ENCODE data around the gene NME7. TPM values are rescaled to one million over a fixed set of nuclear protein-coding genes. Genes with fewer than 3 reads are reported as not detected.

The NME7 gene
- polyA plus RNA-seq, 1 of the 3 experiments (the other 2 are of a cell fraction), result 13.7 TPM

GRCh38 chr1:169266133-169266532 is 101.5 kb downstream of the NME7 start (continued):
- no peak for TF ChIP-seq RFX5 (IDR thresholded peaks at IDR 0.05; ENCODE audit: low read length)

- Histone ChIP-seq H3K4me1 (ENCODE audit: control insufficient read depth in 1 of 2, insufficient read depth in 2 of 2, low read depth in 1 of 2, low read length in 1 of 2) (no peaks in the 10 kb centered on the region), H4K20me1 (ENCODE audit: insufficient read depth) (no peaks in the 10 kb centered on the region), H2AFZ (ENCODE audit: low read depth) (no peak overlapping the region), H3K27me3 (ENCODE audit: insufficient read depth) (no peaks in the 10 kb centered on the region), H3K4me3 (ENCODE audit: low read depth in 2 of 2, low read length in 1 of 2) (no peak overlapping the region), H3K9me3 (no peaks in the 10 kb centered on the region), H3F3A (replicated peaks; ENCODE audit: insufficient read depth) (no peaks in the 10 kb centered on the region), H3K79me2 (ENCODE audit: insufficient read depth) (no peaks in the 10 kb centered on the region), H3K9me2 (no peaks in the 10 kb centered on the region), H3K27ac (ENCODE audit: low read depth in 2 of 2, low read length in 1 of 2) (no peak overlapping the region), H3K4me2 (no peak overlapping the region), H3K9ac (no peak overlapping the region), H3K36me3 (replicated peaks in 1 of 2; ENCODE audit: control insufficient read depth in 1 of 2, insufficient read depth in 2 of 2, low read length in 1 of 2) (peaks cover 4 to 10% of the 10 kb centered on the region in 2 experiments)
- ChIA-PET POLR2A (no interaction called here), CTCF (no interaction called here)
- TF ChIP-seq MAX (IDR thresholded peaks at IDR 0.05; ENCODE audit: low read depth), result no peak
- no peak for TF ChIP-seq RXRA (IDR thresholded peaks at IDR 0.05; ENCODE audit: borderline replicate concordance, low read depth)
- TF ChIP-seq USF1 (IDR thresholded peaks at IDR 0.05; ENCODE audit: borderline replicate concordance, low read depth), result no peak
- TF ChIP-seq RFX5 (IDR thresholded peaks at IDR 0.05; ENCODE audit: low read length), result no peak
- TF ChIP-seq TCF12 (IDR thresholded peaks at IDR 0.05), result no peak
- no peak for TF ChIP-seq TEAD4 (IDR thresholded peaks at IDR 0.05; ENCODE audit: borderline replicate concordance, insufficient read depth)
- no peak for TF ChIP-seq ELF1 (IDR thresholded peaks at IDR 0.05)
- no peak for TF ChIP-seq IRF3 (IDR thresholded peaks at IDR 0.05; ENCODE audit: low read depth, low read length)
- TF ChIP-seq FOXJ3 (CRISPR knock-in tag; IDR thresholded peaks at IDR 0.05), result no peak
- no peak for TF ChIP-seq SMC3 (IDR thresholded peaks at IDR 0.05; ENCODE audit: low read depth, low read length)
- TF ChIP-seq MXI1 (IDR thresholded peaks at IDR 0.05; ENCODE audit: low read depth, low read length), result no peak
- no peak for TF ChIP-seq RAD21 (IDR thresholded peaks at IDR 0.05; ENCODE audit: low read length)
- TF ChIP-seq PBX3 (IDR thresholded peaks at IDR 0.05), result no peak
- no peak for DNase-seq
These were observed 104.5 kb downstream of the NME7 start for GRCh38 chr1:169263059-169263458.

GRCh38 chr1:169261884-169262283 is 105.7 kb downstream of the NME7 start:
- H3K36me3 ChIP-seq (replicated peaks in 1 of 2; ENCODE audit: control insufficient read depth in 1 of 2, insufficient read depth in 2 of 2, low read length in 1 of 2), result peaks cover 4 to 14% of the 10 kb centered on the region in 2 experiments
- no peak for DNase-seq
- no peaks in the 10 kb centered on the region for H3K79me2 ChIP-seq (ENCODE audit: insufficient read depth)
- H3K9me3 ChIP-seq, result 0 out of 2 replicates have a peak, but pooled peaks cover 6% of the 10 kb centered on the region
- POLR2A ChIA-PET, result no interaction called here
- no peaks in the 10 kb centered on the region for H3K9me2 ChIP-seq
- no peak overlapping the region for H3K4me2 ChIP-seq
- H3K27me3 ChIP-seq (ENCODE audit: insufficient read depth), result no peaks in the 10 kb centered on the region
- H3K9ac ChIP-seq, result no peak overlapping the region
- H3K27ac ChIP-seq (ENCODE audit: low read depth in 2 of 2, low read length in 1 of 2), result no peak overlapping the region
- no peak overlapping the region for H3K4me3 ChIP-seq (ENCODE audit: low read depth in 2 of 2, low read length in 1 of 2)
- no peaks in the 10 kb centered on the region for H3K4me1 ChIP-seq (ENCODE audit: control insufficient read depth in 1 of 2, insufficient read depth in 2 of 2, low read depth in 1 of 2, low read length in 1 of 2)
- H3F3A ChIP-seq (replicated peaks; ENCODE audit: insufficient read depth), result no peaks in the 10 kb centered on the region
- no peak overlapping the region for H2AFZ ChIP-seq (ENCODE audit: low read depth)
- no peaks in the 10 kb centered on the region for H4K20me1 ChIP-seq (ENCODE audit: insufficient read depth)
- CTCF ChIA-PET, result no interaction called here
- 83% methylated on average over 2 of the region's 2 CpGs for WGBS (ENCODE audit: low lambda C conversion rate)
- TF ChIP-seq YY1 (IDR thresholded peaks at IDR 0.05; ENCODE audit: low read depth), result no peak
- TF ChIP-seq EZH2phosphoT487 (IDR thresholded peaks at IDR 0.05; ENCODE audit: borderline replicate concordance, low read depth), result no peak
- TF ChIP-seq MEF2A (IDR thresholded peaks at IDR 0.05; ENCODE audit: borderline replicate concordance, low read depth), result no peak
- TF ChIP-seq CTCF (IDR thresholded peaks at IDR 0.05), result no peak
- TF ChIP-seq USF1 (IDR thresholded peaks at IDR 0.05; ENCODE audit: borderline replicate concordance, low read depth), result no peak
- no peak for TF ChIP-seq EP300 (IDR thresholded peaks at IDR 0.05; ENCODE audit: borderline replicate concordance in 1 of 2, low read depth in 1 of 2, low read length in 1 of 2)

Data from SK-N-SH (cell line).